ENCODE results near the gene KIRREL1. TPM values are rescaled to one million over a fixed set of nuclear protein-coding genes. Genes with fewer than 3 reads are reported as not detected.
A peak's percentile ranks its signal among the peaks of the same experiment; 100 is the strongest.

KIRREL1 gene
- total and polyA plus RNA-seq, 2 experiments from 2014 or later = 5.1 to 35.2 TPM

GRCh38 chr1:158037008-158037865 lies 43.8 kb downstream of the KIRREL1 start (continued):
- TF ChIP-seq REST (IDR thresholded peaks at IDR 0.05; ENCODE audit: unreplicated experiment) = no peak
- no peak for TF ChIP-seq CTCF (conservative IDR thresholded peaks at IDR 0.05; ENCODE audit: low read depth in 2 of 2)
- TF ChIP-seq EZH2phosphoT487 (IDR thresholded peaks at IDR 0.05; ENCODE audit: unreplicated experiment) = no peak
- no peak for TF ChIP-seq NANOG (IDR thresholded peaks at IDR 0.05; ENCODE audit: borderline replicate concordance)
- no peak for TF ChIP-seq POLR2AphosphoS5 (IDR thresholded peaks at IDR 0.05; ENCODE audit: low read depth)
- no peak for TF ChIP-seq ZNF114 (CRISPR knock-in tag; IDR thresholded peaks at IDR 0.05)

GRCh38 chr1:158037866-158038359 lies 44.5 kb downstream of the KIRREL1 start:
- no peak overlapping the region for H3K4me3 ChIP-seq
- peak overlapping the region; percentile 51; the same call in 1 of the 2 replicates for H3K4me2 ChIP-seq
- Mint-ChIP-seq H3K4me1 (peaks cover 38% of the 10 kb centered on the region), H3K36me3 (ENCODE audit: low read depth) (peaks cover 7% of the 10 kb centered on the region; the same call in 2 of the 3 replicates), H3K27ac (peak overlapping the region; percentile 10; the same call in 1 of the 2 replicates), H3K9me3 (no peaks in the 10 kb centered on the region), H3K4me3 (no peak overlapping the region; the same call in 2 of the 3 replicates), H3K27me3 (ENCODE audit: insufficient read depth, low read depth, poor library complexity) (peaks cover 4% of the 10 kb centered on the region)
- no peak overlapping the region for H3K27ac ChIP-seq (ENCODE audit: low read depth)
- TF ChIP-seq POLR2AphosphoS5 (IDR thresholded peaks at IDR 0.05; ENCODE audit: low read depth) (no peak), CTCF (conservative IDR thresholded peaks at IDR 0.05; ENCODE audit: low read depth in 2 of 2) (peak in 1 of 2 experiments; percentile 11; a peak in 1 of 4 replicates)
- peak; percentile 34 for ATAC-seq
- no peak for DNase-seq (ENCODE audit: low spot score)
- no peak overlapping the region for H2AFZ ChIP-seq
- H4K20me1 ChIP-seq (replicated peaks; ENCODE audit: insufficient read depth) = 0 out of 2 replicates have a peak, but pooled peaks cover 5% of the 10 kb centered on the region
- no peaks in the 10 kb centered on the region for H3K36me3 ChIP-seq (ENCODE audit: insufficient read depth)
- peaks cover 10% of the 10 kb centered on the region for H3F3A ChIP-seq (replicated peaks; ENCODE audit: low read depth)
- peaks cover 66% of the 10 kb centered on the region for H3K79me2 ChIP-seq (replicated peaks; ENCODE audit: insufficient read depth)
- H3K4me1 ChIP-seq (ENCODE audit: insufficient read depth) = peaks cover 25% of the 10 kb centered on the region; the same call in 1 of the 2 replicates
- H3K9me2 ChIP-seq (ENCODE audit: insufficient read depth) = no peaks in the 10 kb centered on the region
- no peaks in the 10 kb centered on the region for H3K27me3 ChIP-seq (ENCODE audit: insufficient read depth)

Data from GM23338 (cell line).